SK-N-SH treated with all-trans-retinoic acid at 6 μM for 48 hours (cell line): ENCODE measurements around the gene SLC6A19.

Experiments used
- ARNTL ChIP-seq: fragments of 450-650 bp; formaldehyde crosslinking; IDR thresholded peaks from 2 replicates; pipeline ENCODE4 v1.5.0; 2020; ENCODE audit warnings: low read depth, mild to moderate bottlenecking, moderate library complexity, borderline replicate concordance
- BACH2 ChIP-seq: fragments of 250-450 bp; sonication (Bioruptor Pico); IDR thresholded peaks from 2 replicates; pipeline ENCODE4 v1.9.0; 2021; ENCODE audit warnings: mild to moderate bottlenecking, borderline replicate concordance
- OSR1 ChIP-seq: fragments of 250-450 bp; sonication (Bioruptor Pico); IDR thresholded peaks from 2 replicates; pipeline ENCODE4 v1.8.0; 2022; ENCODE audit warnings: moderate library complexity, mild to moderate bottlenecking, inconsistent platforms
- SNAI2 ChIP-seq: fragments of 250-450 bp; sonication (Bioruptor Pico); IDR thresholded peaks from 2 replicates; pipeline ENCODE4 v1.5.0; 2020; ENCODE audit warnings: mild to moderate bottlenecking, moderate library complexity
- ZNF565 ChIP-seq: fragments of 450-650 bp; formaldehyde crosslinking; conservative IDR thresholded peaks from 2 replicates; pipeline ENCODE4 v1.5.0; 2020; ENCODE audit warnings: low read depth, mild to moderate bottlenecking, moderate library complexity
- ZNF70 ChIP-seq: fragments of 450-650 bp; formaldehyde crosslinking; IDR thresholded peaks from 2 replicates; pipeline ENCODE4 v1.5.0; 2020; ENCODE audit warnings: mild to moderate bottlenecking, moderate library complexity
- TF ChIP-seq, protein P1 (sequence below): fragments of 250-450 bp; sonication (Bioruptor Pico); IDR thresholded peaks from 2 replicates; pipeline ENCODE4 v1.5.1; 2020; ENCODE audit warnings: low read depth, mild to moderate bottlenecking, moderate library complexity
- TF ChIP-seq, protein P2 (sequence below): fragments of 250-450 bp; sonication (Bioruptor Pico); IDR thresholded peaks from 2 replicates; pipeline ENCODE4 v1.8.0; 2020; ENCODE audit warnings: mild to moderate bottlenecking, moderate library complexity, borderline replicate concordance
- TF ChIP-seq, protein P3 (sequence below): fragments of 250-450 bp; sonication (Bioruptor Pico); IDR thresholded peaks from 2 replicates; pipeline ENCODE4 v1.5.1; 2021; ENCODE audit warnings: mild to moderate bottlenecking, moderate library complexity
- TF ChIP-seq, protein P4 (sequence below): fragments of 250-450 bp; sonication (Bioruptor Pico); IDR thresholded peaks from 2 replicates; pipeline ENCODE4 v1.8.0; 2021; ENCODE audit warnings: low read depth, mild to moderate bottlenecking, moderate library complexity, borderline replicate concordance

DNA sequence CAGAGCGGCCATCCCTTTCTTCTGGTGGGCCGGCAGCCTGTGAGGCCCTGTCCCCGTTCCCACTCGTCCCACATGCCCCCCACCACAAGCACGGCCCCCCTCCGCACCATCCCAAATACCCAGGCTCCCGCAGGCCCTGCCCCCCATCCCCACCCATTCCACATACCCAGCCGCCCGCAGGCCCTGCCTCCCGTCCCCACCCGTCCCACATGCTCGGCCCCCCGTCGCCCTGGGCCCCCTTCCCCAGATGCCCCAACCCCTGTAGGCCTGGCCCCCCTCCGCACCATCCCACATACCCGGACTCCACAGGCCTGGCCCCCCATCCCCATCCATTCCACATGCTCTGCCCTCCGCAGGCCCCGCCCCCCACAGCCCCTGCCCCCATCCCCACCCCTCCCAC lies 11.5 kb downstream of the SLC6A19 start:
- no peak for TF ChIP-seq OSR1 (CRISPR knock-in tag)
- TF ChIP-seq, protein P1, sequence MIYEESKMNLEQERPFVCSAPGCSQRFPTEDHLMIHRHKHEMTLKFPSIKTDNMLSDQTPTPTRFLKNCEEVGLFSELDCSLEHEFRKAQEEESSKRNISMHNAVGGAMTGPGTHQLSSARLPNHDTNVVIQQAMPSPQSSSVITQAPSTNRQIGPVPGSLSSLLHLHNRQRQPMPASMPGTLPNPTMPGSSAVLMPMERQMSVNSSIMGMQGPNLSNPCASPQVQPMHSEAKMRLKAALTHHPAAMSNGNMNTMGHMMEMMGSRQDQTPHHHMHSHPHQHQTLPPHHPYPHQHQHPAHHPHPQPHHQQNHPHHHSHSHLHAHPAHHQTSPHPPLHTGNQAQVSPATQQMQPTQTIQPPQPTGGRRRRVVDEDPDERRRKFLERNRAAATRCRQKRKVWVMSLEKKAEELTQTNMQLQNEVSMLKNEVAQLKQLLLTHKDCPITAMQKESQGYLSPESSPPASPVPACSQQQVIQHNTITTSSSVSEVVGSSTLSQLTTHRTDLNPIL (CRISPR knock-in tag): no peak
- no peak for TF ChIP-seq ZNF565
- TF ChIP-seq ARNTL: no peak
- no peak for TF ChIP-seq BACH2 (CRISPR knock-in tag)
- TF ChIP-seq, protein P2, sequence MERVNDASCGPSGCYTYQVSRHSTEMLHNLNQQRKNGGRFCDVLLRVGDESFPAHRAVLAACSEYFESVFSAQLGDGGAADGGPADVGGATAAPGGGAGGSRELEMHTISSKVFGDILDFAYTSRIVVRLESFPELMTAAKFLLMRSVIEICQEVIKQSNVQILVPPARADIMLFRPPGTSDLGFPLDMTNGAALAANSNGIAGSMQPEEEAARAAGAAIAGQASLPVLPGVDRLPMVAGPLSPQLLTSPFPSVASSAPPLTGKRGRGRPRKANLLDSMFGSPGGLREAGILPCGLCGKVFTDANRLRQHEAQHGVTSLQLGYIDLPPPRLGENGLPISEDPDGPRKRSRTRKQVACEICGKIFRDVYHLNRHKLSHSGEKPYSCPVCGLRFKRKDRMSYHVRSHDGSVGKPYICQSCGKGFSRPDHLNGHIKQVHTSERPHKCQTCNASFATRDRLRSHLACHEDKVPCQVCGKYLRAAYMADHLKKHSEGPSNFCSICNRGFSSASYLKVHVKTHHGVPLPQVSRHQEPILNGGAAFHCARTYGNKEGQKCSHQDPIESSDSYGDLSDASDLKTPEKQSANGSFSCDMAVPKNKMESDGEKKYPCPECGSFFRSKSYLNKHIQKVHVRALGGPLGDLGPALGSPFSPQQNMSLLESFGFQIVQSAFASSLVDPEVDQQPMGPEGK (CRISPR knock-in tag): no peak
- TF ChIP-seq, protein P3, sequence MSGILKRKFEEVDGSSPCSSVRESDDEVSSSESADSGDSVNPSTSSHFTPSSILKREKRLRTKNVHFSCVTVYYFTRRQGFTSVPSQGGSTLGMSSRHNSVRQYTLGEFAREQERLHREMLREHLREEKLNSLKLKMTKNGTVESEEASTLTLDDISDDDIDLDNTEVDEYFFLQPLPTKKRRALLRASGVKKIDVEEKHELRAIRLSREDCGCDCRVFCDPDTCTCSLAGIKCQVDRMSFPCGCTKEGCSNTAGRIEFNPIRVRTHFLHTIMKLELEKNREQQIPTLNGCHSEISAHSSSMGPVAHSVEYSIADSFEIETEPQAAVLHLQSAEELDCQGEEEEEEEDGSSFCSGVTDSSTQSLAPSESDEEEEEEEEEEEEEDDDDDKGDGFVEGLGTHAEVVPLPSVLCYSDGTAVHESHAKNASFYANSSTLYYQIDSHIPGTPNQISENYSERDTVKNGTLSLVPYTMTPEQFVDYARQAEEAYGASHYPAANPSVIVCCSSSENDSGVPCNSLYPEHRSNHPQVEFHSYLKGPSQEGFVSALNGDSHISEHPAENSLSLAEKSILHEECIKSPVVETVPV: no peak
- TF ChIP-seq SNAI2 (CRISPR knock-in tag): no peak
- TF ChIP-seq ZNF70 (CRISPR knock-in tag): no peak
- TF ChIP-seq, protein P4, sequence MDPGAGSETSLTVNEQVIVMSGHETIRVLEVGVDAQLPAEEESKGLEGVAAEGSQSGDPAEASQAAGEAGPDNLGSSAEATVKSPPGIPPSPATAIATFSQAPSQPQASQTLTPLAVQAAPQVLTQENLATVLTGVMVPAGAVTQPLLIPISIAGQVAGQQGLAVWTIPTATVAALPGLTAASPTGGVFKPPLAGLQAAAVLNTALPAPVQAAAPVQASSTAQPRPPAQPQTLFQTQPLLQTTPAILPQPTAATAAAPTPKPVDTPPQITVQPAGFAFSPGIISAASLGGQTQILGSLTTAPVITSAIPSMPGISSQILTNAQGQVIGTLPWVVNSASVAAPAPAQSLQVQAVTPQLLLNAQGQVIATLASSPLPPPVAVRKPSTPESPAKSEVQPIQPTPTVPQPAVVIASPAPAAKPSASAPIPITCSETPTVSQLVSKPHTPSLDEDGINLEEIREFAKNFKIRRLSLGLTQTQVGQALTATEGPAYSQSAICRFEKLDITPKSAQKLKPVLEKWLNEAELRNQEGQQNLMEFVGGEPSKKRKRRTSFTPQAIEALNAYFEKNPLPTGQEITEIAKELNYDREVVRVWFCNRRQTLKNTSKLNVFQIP: no peak
